Prostate gland (tissue), 2 donors: ENCODE measurements around the gene NOVA1. TPM values are rescaled to one million over a fixed set of nuclear protein-coding genes. Genes with fewer than 3 reads are reported as not detected.

ENCODE experiments used
- DNase-seq: peaks from one replicate; pipeline ENCODE4 v3.0.0-alpha.2; 2019; ENCODE audit warnings: low spot score
- H3K27ac ChIP-seq, 2 donors: fragments of 200-600 bp; sonication (generic); 2 replicates each; pipeline ENCODE4 v1.5.1; 2017 to 2019
- H3K27me3 ChIP-seq: fragments of 200-600 bp; sonication (generic); replicated peaks from 2 replicates; pipeline ENCODE4 v1.5.1; 2019; ENCODE audit not compliant: insufficient read depth
- H3K36me3 ChIP-seq, 2 donors: fragments of 200-600 bp; sonication (generic); 1 replicate in 1 of 2; 2 replicates in 1 of 2; pipeline versions ENCODE4 v1.5.1 to v1.8.1; 2017 to 2019
- H3K4me1 ChIP-seq: fragments of 200-600 bp; sonication (generic); replicated peaks from 2 replicates; pipeline ENCODE4 v1.5.1; 2019
- H3K4me3 ChIP-seq, 2 donors: fragments of 200-600 bp; sonication (generic); 2 replicates each; pipeline ENCODE4 v1.5.1; 2017 to 2019
- H3K9me3 ChIP-seq: fragments of 200-600 bp; sonication (generic); 2 replicates; pipeline ENCODE4 v1.5.1; 2017
- POLR2A ChIP-seq: fragments of 450-650 bp; IDR thresholded peaks from one replicate; pipeline ENCODE4 v1.6.1; 2016; ENCODE audit warnings: antibody characterized with exemption, mild to moderate bottlenecking
- POLR2AphosphoS5 ChIP-seq: sonication (generic); formaldehyde crosslinking; IDR thresholded peaks from one replicate; pipeline ENCODE4 v1.6.1; 2017; ENCODE audit warnings: antibody characterized with exemption
- WGBS: methylation state at CpG from one replicate; pipeline ENCODE4 v1.1.5; 2018; 5-methylcytosine and 5-hydroxymethylcytosine counted together
- intact Hi-C: fragments of 100-400 bp; cut with DNase I; formaldehyde crosslinking; loops from one replicate; pipeline ENCODE4 v1.14.2; 2022
- total RNA-seq, 2 donors: library from RNA; depleted of rRNA; stranded (reverse); fragments of >200 nt; gene quantifications; one replicate each; pipeline ENCODE4 v1.1.0, GENCODE V29; 2016
- TF ChIP-seq, protein P1 (sequence below), 4 experiments: fragments of 200-600 bp in 2 of 4; fragments of 450-650 bp in 2 of 4; sonication (generic) in 2 of 4; IDR thresholded peaks; 1 replicate in 3 of 4; 2 replicates in 1 of 4; pipeline ENCODE4 v1.5.1; 2016 to 2019; ENCODE audit warnings: antibody characterized with exemption in 4 of 4, mild to moderate bottlenecking in 2 of 4, moderate library complexity in 2 of 4

The NOVA1 gene
- total RNA-seq, 2 donors from 2014 or later: 1.8 to 8.1 TPM

DNA sequence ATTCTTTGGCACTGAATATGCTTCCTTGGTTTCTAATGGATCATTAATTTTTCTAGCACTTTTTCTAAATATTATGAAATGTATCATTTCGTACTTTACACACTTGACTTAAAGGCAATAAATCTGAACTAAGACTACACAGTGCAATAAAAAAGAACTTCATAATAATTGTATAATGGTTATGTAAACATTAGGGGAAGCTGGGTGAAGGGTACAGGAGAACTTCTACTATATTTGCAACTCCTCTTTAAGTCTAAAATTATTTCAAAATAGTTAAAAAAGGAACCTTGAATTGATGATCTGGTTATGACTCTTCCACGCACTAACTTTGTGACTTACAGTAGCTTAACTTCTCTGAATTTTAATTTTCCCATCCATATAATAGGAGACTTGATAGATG, 5.1 kb upstream of the NOVA1 start:
- TF ChIP-seq, protein P1, sequence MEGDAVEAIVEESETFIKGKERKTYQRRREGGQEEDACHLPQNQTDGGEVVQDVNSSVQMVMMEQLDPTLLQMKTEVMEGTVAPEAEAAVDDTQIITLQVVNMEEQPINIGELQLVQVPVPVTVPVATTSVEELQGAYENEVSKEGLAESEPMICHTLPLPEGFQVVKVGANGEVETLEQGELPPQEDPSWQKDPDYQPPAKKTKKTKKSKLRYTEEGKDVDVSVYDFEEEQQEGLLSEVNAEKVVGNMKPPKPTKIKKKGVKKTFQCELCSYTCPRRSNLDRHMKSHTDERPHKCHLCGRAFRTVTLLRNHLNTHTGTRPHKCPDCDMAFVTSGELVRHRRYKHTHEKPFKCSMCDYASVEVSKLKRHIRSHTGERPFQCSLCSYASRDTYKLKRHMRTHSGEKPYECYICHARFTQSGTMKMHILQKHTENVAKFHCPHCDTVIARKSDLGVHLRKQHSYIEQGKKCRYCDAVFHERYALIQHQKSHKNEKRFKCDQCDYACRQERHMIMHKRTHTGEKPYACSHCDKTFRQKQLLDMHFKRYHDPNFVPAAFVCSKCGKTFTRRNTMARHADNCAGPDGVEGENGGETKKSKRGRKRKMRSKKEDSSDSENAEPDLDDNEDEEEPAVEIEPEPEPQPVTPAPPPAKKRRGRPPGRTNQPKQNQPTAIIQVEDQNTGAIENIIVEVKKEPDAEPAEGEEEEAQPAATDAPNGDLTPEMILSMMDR (IDR thresholded peaks at IDR 0.05): no peak
- no peak for TF ChIP-seq POLR2AphosphoS5
- no peak for TF ChIP-seq POLR2A
- no peak for DNase-seq
- Histone ChIP-seq H3K36me3 (no peaks in the 10 kb centered on the region), H3K27ac (no peak overlapping the region), H3K4me3 (no peak overlapping the region), H3K4me1 (no peaks in the 10 kb centered on the region), H3K9me3 (no peaks in the 10 kb centered on the region), H3K27me3 (no peaks in the 10 kb centered on the region)
- intact Hi-C loops: no loop called here
- 81% methylated on average over 2 of the region's 2 CpGs for WGBS

DNA sequence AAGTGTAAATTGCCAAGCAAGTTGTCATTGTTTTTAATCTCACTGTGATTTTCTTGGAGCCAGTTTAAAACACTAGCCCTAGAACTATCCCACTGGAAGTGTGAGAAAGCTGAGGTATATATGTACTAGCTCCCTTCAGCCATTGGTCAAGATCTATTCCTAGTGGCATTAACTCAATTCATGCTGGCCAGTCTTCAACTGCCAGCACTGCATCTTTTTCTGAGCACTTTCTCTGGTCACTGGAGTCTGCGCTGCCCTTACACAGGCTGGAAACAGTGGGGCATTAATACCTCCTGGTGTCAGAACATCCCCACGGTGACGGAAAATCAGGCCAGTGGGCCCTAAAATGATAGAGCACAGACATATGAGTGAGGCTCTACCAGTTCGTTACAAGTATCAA, 4.0 kb upstream of the NOVA1 start:
- intact Hi-C loops: no loop called here
- no peak for DNase-seq
- WGBS: 69% methylated on average over 4 of the region's 4 CpGs

DNA sequence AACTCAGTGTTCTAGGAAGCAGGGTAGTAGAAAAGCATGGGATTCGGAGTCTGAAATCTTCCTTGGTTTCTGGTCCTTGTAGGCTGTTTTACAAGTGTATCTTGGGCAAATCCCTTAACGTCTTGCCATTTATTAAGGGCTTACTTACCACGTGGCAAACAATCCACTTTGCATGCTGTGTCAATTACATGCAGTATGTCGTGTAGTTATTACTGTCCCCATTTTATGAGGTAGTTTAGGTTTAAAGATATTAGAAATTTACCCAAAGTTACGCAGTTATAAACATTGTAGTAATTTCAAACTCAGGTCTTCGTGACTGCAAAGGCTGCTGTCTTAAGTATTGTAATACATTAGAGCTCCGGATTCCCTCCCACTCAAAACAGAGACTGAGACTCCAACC, 1.5 kb upstream of the NOVA1 start:
- Histone ChIP-seq H3K36me3 (no peaks in the 10 kb centered on the region), H3K27ac (no peak overlapping the region), H3K27me3 (no peaks in the 10 kb centered on the region), H3K9me3 (no peaks in the 10 kb centered on the region), H3K4me1 (no peaks in the 10 kb centered on the region), H3K4me3 (no peak overlapping the region)
- intact Hi-C loops: no loop called here
- DNase-seq: no peak
- TF ChIP-seq, protein P1 (IDR thresholded peaks at IDR 0.05): no peak
- TF ChIP-seq POLR2A (no peak), POLR2AphosphoS5 (no peak)
- 39% methylated on average over 7 of the region's 7 CpGs for WGBS

More for the DNA sequence above, 4.0 kb upstream of the NOVA1 start:
- Histone ChIP-seq H3K27ac (no peak overlapping the region), H3K36me3 (no peaks in the 10 kb centered on the region), H3K27me3 (no peaks in the 10 kb centered on the region), H3K4me3 (no peak overlapping the region), H3K4me1 (no peaks in the 10 kb centered on the region), H3K9me3 (no peaks in the 10 kb centered on the region)
- TF ChIP-seq, protein P1 (IDR thresholded peaks at IDR 0.05): no peak
- TF ChIP-seq POLR2AphosphoS5 (no peak), POLR2A (no peak)

DNA sequence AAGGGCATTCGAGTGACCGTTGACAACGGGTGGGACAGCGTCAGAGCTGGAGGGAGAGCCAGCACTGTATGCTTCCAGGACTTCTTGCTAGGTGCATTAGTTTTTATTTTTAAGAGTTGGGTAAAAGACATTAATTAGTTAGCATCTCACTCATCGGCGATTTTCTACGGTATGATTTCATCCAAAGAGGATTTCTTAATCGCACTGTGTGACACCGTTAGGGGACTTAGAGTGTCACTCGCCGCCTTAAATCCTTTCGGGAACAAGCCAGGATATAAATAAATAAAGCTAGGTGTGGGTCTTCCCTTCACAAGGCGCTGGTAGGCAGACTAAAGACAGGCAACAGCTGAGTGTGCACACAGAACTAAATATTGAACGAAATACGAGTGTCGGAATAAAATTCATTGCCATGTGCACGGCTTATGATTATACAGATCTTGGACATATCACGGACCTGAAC, 869 bp upstream of the NOVA1 start:
- Histone ChIP-seq H3K4me3 (peak overlapping the region; percentile 44 to 56), H3K27ac (peak overlapping the region; percentile 71 to 82), H3K27me3 (no peaks in the 10 kb centered on the region), H3K9me3 (no peaks in the 10 kb centered on the region), H3K4me1 (no peaks in the 10 kb centered on the region), H3K36me3 (no peaks in the 10 kb centered on the region)
- intact Hi-C loops: no loop called here
- TF ChIP-seq POLR2AphosphoS5 (no peak), POLR2A (no peak)
- TF ChIP-seq, protein P1 (IDR thresholded peaks at IDR 0.05): no peak
- 1% methylated on average over 18 of the region's 18 CpGs for WGBS
- DNase-seq: no peak

DNA sequence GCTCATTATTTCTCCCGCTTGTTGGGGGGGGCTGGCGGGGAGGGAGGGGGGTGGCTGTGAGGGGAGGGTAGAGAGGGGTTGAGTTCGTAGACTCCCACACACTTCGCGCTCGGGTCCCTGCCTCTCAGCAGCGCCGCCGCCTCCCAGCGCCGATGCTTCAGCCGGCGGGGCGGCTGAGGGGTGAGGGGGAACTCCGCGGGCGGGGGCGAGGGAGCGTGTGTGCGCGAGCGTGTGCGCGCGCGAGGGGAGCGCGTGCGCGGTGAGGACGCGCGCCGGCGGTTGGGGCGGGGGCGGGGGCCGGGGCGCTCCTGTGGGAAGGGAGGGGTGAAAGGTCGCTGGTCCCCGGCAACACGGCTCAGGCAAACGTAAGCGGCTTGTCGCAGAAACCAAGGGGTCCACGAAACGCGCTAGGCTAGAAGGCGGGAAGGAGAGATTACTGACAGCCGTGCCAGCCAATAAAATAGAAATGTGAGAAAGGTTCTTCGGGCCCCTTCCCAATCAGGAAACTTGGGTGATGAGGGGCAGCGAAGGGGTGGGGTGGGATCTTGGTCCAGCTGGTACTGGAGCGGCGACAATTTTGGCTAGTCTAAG, 343 bp upstream of the NOVA1 start:
- TF ChIP-seq POLR2A: no peak
- TF ChIP-seq POLR2AphosphoS5: no peak
- TF ChIP-seq, protein P1 (IDR thresholded peaks at IDR 0.05): no peak
- intact Hi-C loops: no loop called here
- H3K9me3 ChIP-seq: no peaks in the 10 kb centered on the region
- H3K27me3 ChIP-seq: no peaks in the 10 kb centered on the region
- H3K4me3 ChIP-seq: peak overlapping the region; percentile 44 to 56
- peak overlapping the region; percentile 71 to 82 for H3K27ac ChIP-seq
- peak; percentile 64 for DNase-seq
- no peaks in the 10 kb centered on the region for H3K36me3 ChIP-seq
- no peaks in the 10 kb centered on the region for H3K4me1 ChIP-seq
- WGBS: 2% methylated on average over 53 of the region's 54 CpGs
